Measurements from ENCODE around the gene NDOR1. TPM values are rescaled to one million over a fixed set of nuclear protein-coding genes. Genes with fewer than 3 reads are reported as not detected.

The NDOR1 gene
- total RNA-seq, 1 donor from 2014 or later = 31.6 TPM

GRCh38 chr9:137214620-137215019 lies 9.1 kb downstream of the NDOR1 start:
- Mint-ChIP-seq H3K36me3 (ENCODE audit: unreplicated experiment) (peaks cover 4% of the 10 kb centered on the region), H3K4me1 (ENCODE audit: low read depth, unreplicated experiment) (peaks cover 4% of the 10 kb centered on the region), H3K4me3 (ENCODE audit: unreplicated experiment) (no peak overlapping the region), H3K27ac (ENCODE audit: unreplicated experiment) (no peak overlapping the region), H3K9me3 (ENCODE audit: unreplicated experiment) (peaks cover 7% of the 10 kb centered on the region), H3K27me3 (ENCODE audit: unreplicated experiment) (peaks cover 9% of the 10 kb centered on the region)
- no peak for TF ChIP-seq CTCF (IDR thresholded peaks at IDR 0.05; ENCODE audit: partially characterized antibody, unreplicated experiment)
- no peak for DNase-seq

- no peak for DNase-seq
- Mint-ChIP-seq H3K27me3 (ENCODE audit: unreplicated experiment) (peaks cover 9% of the 10 kb centered on the region), H3K27ac (ENCODE audit: unreplicated experiment) (no peak overlapping the region), H3K9me3 (ENCODE audit: unreplicated experiment) (peaks cover 8% of the 10 kb centered on the region), H3K4me1 (ENCODE audit: low read depth, unreplicated experiment) (peaks cover 4% of the 10 kb centered on the region), H3K36me3 (ENCODE audit: unreplicated experiment) (peaks cover 4% of the 10 kb centered on the region), H3K4me3 (ENCODE audit: unreplicated experiment) (no peak overlapping the region)
- no peak for TF ChIP-seq CTCF (IDR thresholded peaks at IDR 0.05; ENCODE audit: partially characterized antibody, unreplicated experiment)
Measured at GRCh38 chr9:137215196-137215986, 9.9 kb downstream of the NDOR1 start.

- H3K36me3 Mint-ChIP-seq (ENCODE audit: unreplicated experiment) = no peaks in the 10 kb centered on the region
- H3K27me3 Mint-ChIP-seq (ENCODE audit: unreplicated experiment) = peaks cover 7% of the 10 kb centered on the region
- no peak for TF ChIP-seq CTCF (IDR thresholded peaks at IDR 0.05; ENCODE audit: partially characterized antibody, unreplicated experiment)
- H3K4me3 Mint-ChIP-seq (ENCODE audit: unreplicated experiment) = no peak overlapping the region
- peaks cover 8% of the 10 kb centered on the region for H3K9me3 Mint-ChIP-seq (ENCODE audit: unreplicated experiment)
- H3K27ac Mint-ChIP-seq (ENCODE audit: unreplicated experiment) = no peak overlapping the region
- peaks cover 4% of the 10 kb centered on the region for H3K4me1 Mint-ChIP-seq (ENCODE audit: low read depth, unreplicated experiment)
- no peak for DNase-seq
Measured at GRCh38 chr9:137216188-137216965, 10.9 kb downstream of the NDOR1 start.

- no peak overlapping the region for H3K4me3 Mint-ChIP-seq (ENCODE audit: unreplicated experiment)
- peaks cover 4% of the 10 kb centered on the region for H3K4me1 Mint-ChIP-seq (ENCODE audit: low read depth, unreplicated experiment)
- no peak for TF ChIP-seq CTCF (IDR thresholded peaks at IDR 0.05; ENCODE audit: partially characterized antibody, unreplicated experiment)
- H3K27me3 Mint-ChIP-seq (ENCODE audit: unreplicated experiment) = peaks cover 7% of the 10 kb centered on the region
- H3K9me3 Mint-ChIP-seq (ENCODE audit: unreplicated experiment) = peaks cover 8% of the 10 kb centered on the region
- H3K36me3 Mint-ChIP-seq (ENCODE audit: unreplicated experiment) = no peaks in the 10 kb centered on the region
- DNase-seq = no peak
- no peak overlapping the region for H3K27ac Mint-ChIP-seq (ENCODE audit: unreplicated experiment)
Measured at GRCh38 chr9:137217276-137218211, 12.0 kb downstream of the NDOR1 start.
